Tibial artery (tissue), 4 donors: Measurements from ENCODE around the gene VSTM2L.

Experiments used
- DNase-seq, 2 donors: peaks; one replicate each; pipeline ENCODE4 v3.0.0-alpha.2; 2019
- H3K27ac ChIP-seq, 2 donors: fragments of 200-600 bp; sonication (generic) in 1 of 2; 1 replicate in 1 of 2; 2 replicates in 1 of 2; pipeline ENCODE4 v1.5.1; 2018 to 2019; ENCODE audit warnings: mild to moderate bottlenecking in 1 of 2
- H3K27me3 ChIP-seq, 2 donors: fragments of 200-600 bp; sonication (generic) in 1 of 2; one replicate each; pipeline versions ENCODE4 v1.5.1 to v1.6.0; 2016 to 2019
- H3K36me3 ChIP-seq, 3 donors: fragments of 200-600 bp; sonication (generic) in 2 of 3; one replicate each; pipeline ENCODE4 v1.5.1; 2016 to 2019; ENCODE audit warnings: mild to moderate bottlenecking in 2 of 3
- H3K4me1 ChIP-seq, 4 donors: fragments of 200-600 bp; sonication (generic) in 2 of 4; 1 replicate in 3 of 4; 2 replicates in 1 of 4; pipeline ENCODE4 v1.5.1; 2016 to 2019
- H3K4me3 ChIP-seq, 2 donors: fragments of 200-600 bp; sonication (generic) in 1 of 2; 1 replicate in 1 of 2; 2 replicates in 1 of 2; pipeline ENCODE4 v1.5.1; 2018 to 2019; ENCODE audit warnings: mild to moderate bottlenecking in 2 of 2
- H3K9me3 ChIP-seq, 3 donors: fragments of 200-600 bp; sonication (generic) in 1 of 3; one replicate each; pipeline ENCODE4 v1.5.1; 2016 to 2019
- CTCF ChIP-seq, 2 experiments: fragments of 200-600 bp in 1 of 2; fragments of 450-650 bp in 1 of 2; IDR thresholded peaks; one replicate each; pipeline ENCODE4 v1.5.1; 2017 to 2019; ENCODE audit warnings: antibody characterized with exemption in 2 of 2, mild to moderate bottlenecking in 1 of 2, moderate library complexity in 1 of 2
- intact Hi-C: fragments of 100-400 bp; cut with DNase I; formaldehyde crosslinking; loops from one replicate; pipeline ENCODE4 v1.15.0; 2023; ENCODE audit warnings: low total_unique reads

Gene VSTM2L

GRCh38 chr20:37920270-37920669 lies 17.3 kb downstream of the VSTM2L start:
- H3K27me3 ChIP-seq, result peaks cover 0 to 78% of the 10 kb centered on the region in 2 donors
- no peak for DNase-seq
- H3K36me3 ChIP-seq, result no peaks in the 10 kb centered on the region
- peaks cover 0 to 10% (median 1%) of the 10 kb centered on the region in 4 donors for H3K4me1 ChIP-seq
- no peak for TF ChIP-seq CTCF (IDR thresholded peaks at IDR 0.05)
- intact Hi-C loops, result no loop called here
- no peak overlapping the region for H3K4me3 ChIP-seq
- no peak overlapping the region for H3K27ac ChIP-seq
- H3K9me3 ChIP-seq, result no peaks in the 10 kb centered on the region

- H3K4me3 ChIP-seq, result no peak overlapping the region
- peaks cover 0 to 78% of the 10 kb centered on the region in 2 donors for H3K27me3 ChIP-seq
- no peak for DNase-seq
- TF ChIP-seq CTCF (IDR thresholded peaks at IDR 0.05), result no peak
- H3K36me3 ChIP-seq, result no peaks in the 10 kb centered on the region
- H3K9me3 ChIP-seq, result no peaks in the 10 kb centered on the region
- no peak overlapping the region for H3K27ac ChIP-seq
- intact Hi-C loops, result no loop called here
- peaks cover 0 to 6% (median 1%) of the 10 kb centered on the region in 4 donors for H3K4me1 ChIP-seq
These were observed 17.9 kb downstream of the VSTM2L start for GRCh38 chr20:37920679-37921322.

- no peak for DNase-seq
- peaks cover 0 to 72% of the 10 kb centered on the region in 2 donors for H3K27me3 ChIP-seq
- H3K27ac ChIP-seq, result no peak overlapping the region
- no peak for TF ChIP-seq CTCF (IDR thresholded peaks at IDR 0.05)
- no peaks in the 10 kb centered on the region for H3K9me3 ChIP-seq
- no peaks in the 10 kb centered on the region for H3K36me3 ChIP-seq
- no peak overlapping the region for H3K4me3 ChIP-seq
- intact Hi-C loops, result no loop called here
- no peaks in the 10 kb centered on the region for H3K4me1 ChIP-seq
These were observed 18.5 kb downstream of the VSTM2L start for GRCh38 chr20:37921341-37921929.

- no peak for TF ChIP-seq CTCF (IDR thresholded peaks at IDR 0.05)
These were observed 19.1 kb downstream of the VSTM2L start for GRCh38 chr20:37922016-37922415.

GRCh38 chr20:37925265-37926165 lies 22.6 kb downstream of the VSTM2L start:
- Histone ChIP-seq H3K4me3 (no peak overlapping the region), H3K36me3 (no peaks in the 10 kb centered on the region), H3K27ac (no peak overlapping the region), H3K9me3 (no peaks in the 10 kb centered on the region), H3K27me3 (peaks cover 0 to 48% of the 10 kb centered on the region in 2 donors), H3K4me1 (no peaks in the 10 kb centered on the region)
- intact Hi-C loops, result no loop called here
- no peak for DNase-seq
- TF ChIP-seq CTCF (IDR thresholded peaks at IDR 0.05), result no peak

More at GRCh38 chr20:37922016-37922415, 19.1 kb downstream of the VSTM2L start:
- H3K36me3 ChIP-seq, result no peaks in the 10 kb centered on the region
- H3K9me3 ChIP-seq, result no peaks in the 10 kb centered on the region
- no peaks in the 10 kb centered on the region for H3K4me1 ChIP-seq
- peaks cover 0 to 67% of the 10 kb centered on the region in 2 donors for H3K27me3 ChIP-seq
- intact Hi-C loops, result no loop called here
- no peak overlapping the region for H3K27ac ChIP-seq
- no peak for DNase-seq
- no peak overlapping the region for H3K4me3 ChIP-seq
